NCI-H345 (cell line): ENCODE results near the gene EML4.
"Not testable (repeated sequence)": the region's sequence is repeated elsewhere in the genome, so short reads cannot be mapped to it uniquely, and the experiment has no call there.

Source experiments
- DNase-seq: peaks from one replicate; lab custom pipeline; 2025; lab: John Stamatoyannopoulos, UW

EML4 gene

GRCh38 chr2:42335514-42336104, 166.5 kb downstream of the EML4 start:
- no peak for DNase-seq

- DNase-seq, result no peak
Observed at GRCh38 chr2:42336361-42336965, 167.3 kb downstream of the EML4 start.

- DNase-seq, result no peak
Observed at GRCh38 chr2:42337356-42337820, 168.2 kb downstream of the EML4 start.

GRCh38 chr2:42337846-42338566, 168.9 kb downstream of the EML4 start:
- DNase-seq, result no peak

GRCh38 chr2:42338567-42339190, 169.5 kb downstream of the EML4 start:
- DNase-seq, result no peak

- no peak for DNase-seq
Observed at GRCh38 chr2:42339191-42339912, 170.2 kb downstream of the EML4 start.

- DNase-seq, result no peak
Observed at GRCh38 chr2:42340045-42340937, 171.1 kb downstream of the EML4 start.

- DNase-seq, result no peak
Observed at GRCh38 chr2:42340938-42341636, 171.9 kb downstream of the EML4 start.

- DNase-seq, result no peak
Observed at GRCh38 chr2:42342061-42342794, 173.1 kb downstream of the EML4 start.

- no peak for DNase-seq
Observed at GRCh38 chr2:42342795-42343241, 173.7 kb downstream of the EML4 start.

- DNase-seq, result no peak
Observed at GRCh38 chr2:42345986-42346385, 176.8 kb downstream of the EML4 start.

GRCh38 chr2:42346856-42347255, 177.7 kb downstream of the EML4 start:
- DNase-seq, result not testable (repeated sequence)

- not testable (repeated sequence) for DNase-seq
Observed at GRCh38 chr2:42347518-42347917, 178.4 kb downstream of the EML4 start.

- no peak for DNase-seq
Observed at GRCh38 chr2:42348113-42348805, 179.1 kb downstream of the EML4 start.

GRCh38 chr2:42350434-42351063, 181.4 kb downstream of the EML4 start:
- DNase-seq, result no peak

GRCh38 chr2:42351864-42352263, 182.7 kb downstream of the EML4 start:
- DNase-seq, result no peak

GRCh38 chr2:42353792-42354429, 184.8 kb downstream of the EML4 start:
- no peak for DNase-seq
